NCI-H510A treated with DMSO at 0.1 percent for 48 hours (cell line): ENCODE measurements around the gene LRRC19.

Experiments used
- DNase-seq: peaks from one replicate; lab custom pipeline; 2025; lab: John Stamatoyannopoulos, UW

LRRC19 gene, protein sequence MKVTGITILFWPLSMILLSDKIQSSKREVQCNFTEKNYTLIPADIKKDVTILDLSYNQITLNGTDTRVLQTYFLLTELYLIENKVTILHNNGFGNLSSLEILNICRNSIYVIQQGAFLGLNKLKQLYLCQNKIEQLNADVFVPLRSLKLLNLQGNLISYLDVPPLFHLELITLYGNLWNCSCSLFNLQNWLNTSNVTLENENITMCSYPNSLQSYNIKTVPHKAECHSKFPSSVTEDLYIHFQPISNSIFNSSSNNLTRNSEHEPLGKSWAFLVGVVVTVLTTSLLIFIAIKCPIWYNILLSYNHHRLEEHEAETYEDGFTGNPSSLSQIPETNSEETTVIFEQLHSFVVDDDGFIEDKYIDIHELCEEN

DNA sequence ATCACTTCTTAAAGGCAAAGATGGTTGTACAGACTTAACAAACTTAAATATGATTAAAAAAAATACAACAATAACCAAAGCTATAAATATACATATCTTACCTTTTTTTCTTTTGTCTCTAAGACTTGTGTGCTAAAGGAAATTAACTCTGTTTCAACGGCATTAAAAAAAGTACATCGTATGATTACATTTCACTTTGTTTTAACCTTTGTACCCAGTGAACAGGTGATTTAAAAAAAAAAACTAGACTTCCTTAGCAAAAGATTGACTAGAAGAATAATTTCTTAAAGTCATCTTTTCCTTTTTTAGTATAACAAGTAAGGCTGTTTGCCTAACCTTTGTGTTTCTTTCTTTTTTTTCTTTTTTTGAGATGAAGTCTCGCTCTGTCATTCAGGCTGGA, at the start of gene LRRC19:
TSS of gene LRRC19 (minus strand) at position 182 of the 400 bp plus-strand sequence. CDS start 5,978 bp downstream, outside the sequence.
- DNase-seq: no peak

DNA sequence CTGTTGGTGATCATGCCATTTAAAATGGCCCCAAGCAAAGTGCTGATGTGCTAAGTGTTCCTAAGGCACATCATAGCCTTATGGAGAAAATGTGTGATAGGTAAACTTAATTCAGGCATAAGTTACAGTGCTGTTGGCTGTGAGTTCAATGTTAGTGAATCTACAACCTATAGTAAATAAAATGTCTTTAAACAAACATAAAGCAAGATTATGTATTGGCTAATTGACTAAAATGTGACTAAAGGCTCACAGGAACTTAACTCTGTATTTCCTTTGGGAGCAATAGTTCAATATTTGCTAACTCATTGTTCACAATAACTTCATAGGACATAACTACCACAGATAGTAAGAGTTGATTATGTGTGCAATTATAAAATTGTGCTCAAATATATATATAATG, 49.4 kb upstream of the LRRC19 start:
- DNase-seq: no peak

DNA sequence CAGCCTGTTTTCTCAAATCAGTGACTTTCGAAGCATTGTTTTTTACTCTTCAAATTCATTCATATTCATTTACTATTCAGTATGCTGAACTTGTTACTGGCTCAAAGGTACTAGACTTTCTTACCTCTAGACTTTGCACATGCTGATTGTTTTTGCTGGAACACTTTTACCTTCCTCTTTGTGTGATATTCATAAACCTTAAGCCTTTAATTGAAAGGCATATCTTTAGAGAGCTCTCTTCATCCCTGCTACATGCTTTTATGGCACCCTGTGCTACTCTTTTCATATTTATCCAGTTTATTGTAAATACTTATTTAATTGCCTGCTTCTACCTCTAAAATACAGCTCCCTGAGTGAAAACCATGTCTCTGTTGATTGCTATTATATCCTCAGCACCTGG, 48.7 kb upstream of the LRRC19 start:
- no peak for DNase-seq

DNA sequence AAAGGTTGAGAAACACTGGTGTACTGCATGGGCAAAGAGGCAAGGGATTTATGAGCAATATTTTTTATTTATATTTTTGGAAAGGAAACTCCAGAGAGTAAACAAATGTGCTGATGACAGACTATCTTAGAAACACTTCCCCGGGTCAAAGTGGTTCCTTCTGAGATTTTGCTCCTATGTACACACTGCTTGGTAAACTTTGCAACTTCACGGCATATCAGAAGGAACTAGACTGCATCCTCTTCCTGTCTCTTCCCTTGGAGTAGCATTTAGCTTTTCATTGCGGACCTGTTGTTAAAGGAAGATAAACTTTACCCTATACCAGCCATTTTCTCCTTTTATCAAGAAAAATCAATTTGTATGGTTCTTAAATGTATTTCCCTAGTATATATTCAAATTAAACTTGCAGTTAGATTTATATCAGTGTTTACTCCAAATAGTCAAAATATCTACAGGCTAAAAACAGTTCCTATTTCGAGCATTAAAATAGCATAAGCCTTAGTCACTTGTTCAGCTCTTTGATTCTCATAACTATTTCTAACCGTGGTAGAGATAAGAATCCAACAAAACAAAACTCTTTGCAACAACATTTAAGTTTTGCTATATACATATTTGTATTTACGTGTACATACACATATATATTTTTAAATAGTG, 48.0 kb upstream of the LRRC19 start:
- no peak for DNase-seq

DNA sequence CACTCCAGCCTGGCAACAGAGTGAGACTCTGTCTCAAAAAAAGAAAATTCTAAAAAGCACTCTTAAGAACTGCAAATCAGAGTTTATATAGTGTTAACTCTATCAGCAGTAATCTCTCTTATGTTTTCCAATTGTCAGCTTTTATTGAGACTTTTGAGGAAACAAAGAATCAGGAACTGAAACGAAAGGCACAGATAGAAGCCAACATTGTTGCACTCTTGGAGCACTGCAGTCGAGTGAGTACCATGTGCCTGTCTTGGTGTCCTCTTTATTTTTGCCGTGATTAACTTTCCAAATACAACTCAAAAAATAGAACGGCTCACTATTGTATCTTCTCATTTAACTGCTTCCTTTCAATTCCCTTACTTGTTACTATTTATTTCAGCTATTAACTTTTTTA, 41.7 kb upstream of the LRRC19 start:
- DNase-seq: no peak

DNA sequence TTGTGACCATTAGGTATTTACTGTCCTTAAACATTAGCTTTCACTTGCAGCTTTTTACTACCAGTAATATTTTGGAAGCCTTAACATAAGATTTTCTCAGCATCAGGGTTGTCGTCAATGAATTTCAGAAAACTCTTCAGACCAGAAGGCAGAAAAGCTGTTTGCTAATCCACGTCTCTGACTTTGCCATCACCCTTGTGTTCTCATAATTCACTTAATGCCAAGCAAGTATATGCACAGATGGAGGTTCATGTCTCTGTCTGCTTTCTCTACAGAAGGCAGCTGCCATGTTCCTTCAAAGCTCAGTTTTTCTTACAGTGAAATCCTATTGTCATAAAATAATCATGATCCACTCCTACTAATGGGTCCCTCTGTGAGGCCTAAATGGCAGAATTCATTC, 37.7 kb upstream of the LRRC19 start:
- no peak for DNase-seq

DNA sequence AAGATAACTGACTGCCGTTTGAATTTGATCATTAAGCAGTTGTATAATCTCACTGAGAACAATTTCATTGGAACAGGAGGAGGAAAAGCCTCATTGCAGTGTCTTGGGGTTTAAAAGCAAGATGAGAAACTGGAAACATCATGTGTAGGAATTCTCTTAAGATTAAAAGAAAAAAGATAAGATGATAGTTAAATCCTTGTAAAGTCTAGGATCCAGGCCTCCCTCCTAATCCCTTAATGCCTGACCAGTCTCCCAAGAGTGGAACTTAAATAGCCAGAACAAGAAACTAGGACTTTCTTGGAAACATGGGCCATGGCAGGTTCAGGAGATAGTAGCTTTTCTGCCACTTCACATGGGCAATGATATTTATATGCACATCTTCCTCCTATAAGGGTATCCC, 37.0 kb upstream of the LRRC19 start:
- no peak for DNase-seq

DNA sequence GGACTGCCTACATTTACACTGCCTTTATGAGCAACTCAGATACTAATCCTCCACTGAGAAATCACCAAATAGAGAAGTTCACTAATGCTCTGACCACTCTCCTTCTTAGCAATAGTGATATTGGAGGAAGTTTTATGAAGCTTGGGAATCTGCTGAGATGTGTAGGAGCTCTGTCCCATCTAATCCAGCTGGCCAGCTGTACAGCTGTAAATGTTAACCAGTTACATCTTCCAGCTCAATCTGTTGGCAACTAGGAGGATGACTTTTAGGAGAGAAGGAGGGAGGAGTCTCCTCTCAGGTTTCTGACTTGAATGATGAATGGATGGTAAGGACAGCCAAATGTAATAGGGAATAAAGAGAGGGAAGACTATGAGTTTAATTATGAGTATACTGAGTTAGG, 36.3 kb upstream of the LRRC19 start:
- DNase-seq: no peak

DNA sequence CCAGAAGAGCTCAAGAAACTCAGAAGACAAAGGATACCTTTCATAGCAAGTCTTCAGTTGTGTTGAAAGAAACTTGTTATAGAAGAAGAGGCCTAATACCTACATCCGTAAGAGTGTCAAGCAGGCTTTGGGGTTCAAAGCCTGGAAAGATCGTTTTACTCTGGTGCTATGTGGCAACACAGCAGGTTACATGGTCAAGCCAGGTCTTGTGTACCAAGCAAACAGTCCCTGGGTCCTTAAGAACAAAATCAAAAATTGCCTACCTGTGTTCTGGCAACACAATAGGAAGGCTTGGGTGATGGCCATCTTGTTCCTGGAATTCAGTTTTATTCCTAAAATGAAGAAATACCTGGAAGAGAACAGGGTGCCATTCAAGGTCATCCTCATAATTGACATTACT, 32.0 kb upstream of the LRRC19 start:
- no peak for DNase-seq

DNA sequence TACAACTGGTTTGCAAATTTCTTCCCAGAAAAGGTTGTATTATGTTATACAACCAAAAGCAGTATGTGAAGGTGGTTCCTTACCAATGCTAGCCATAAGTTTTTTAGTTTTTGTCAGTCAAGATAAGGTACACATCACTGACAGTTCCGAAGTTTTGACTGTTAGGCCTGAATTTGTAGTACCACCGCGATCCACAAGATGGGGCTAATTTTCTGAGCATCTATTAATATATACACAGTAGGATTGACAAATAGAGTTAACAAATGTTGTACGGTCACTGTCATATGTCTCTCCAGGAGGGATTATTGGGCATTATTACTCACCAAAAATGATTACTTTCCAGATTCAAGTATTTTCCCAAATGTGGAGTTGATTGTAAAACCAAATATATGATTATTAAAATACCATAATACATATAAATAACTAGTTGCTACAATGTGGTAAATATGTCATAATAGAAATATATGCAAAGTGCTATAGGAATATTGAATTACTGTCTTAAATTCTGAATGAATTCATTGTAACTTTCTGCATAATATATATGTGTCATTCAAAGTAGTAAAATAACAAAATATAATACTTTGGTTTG, 28.4 kb upstream of the LRRC19 start:
- peak; percentile 9 for DNase-seq

DNA sequence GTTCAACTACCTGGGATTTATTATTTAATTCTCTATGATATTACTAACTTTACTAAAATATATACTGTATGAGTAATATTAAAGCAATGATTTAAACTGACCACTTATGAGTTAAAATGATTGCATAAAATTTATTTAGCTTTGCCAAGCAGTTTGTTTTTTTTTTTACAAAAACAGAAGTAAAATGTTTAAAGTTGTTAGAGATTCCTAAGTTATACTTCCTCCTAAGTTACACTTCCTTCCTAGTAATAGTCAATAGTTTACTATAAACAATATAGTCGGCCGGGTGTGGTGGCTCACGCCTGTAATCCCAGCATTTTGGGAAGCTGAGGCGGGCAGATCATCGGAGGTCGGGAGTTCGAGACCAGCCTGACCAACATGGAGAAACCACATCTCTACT, 23.7 kb upstream of the LRRC19 start:
- DNase-seq: no peak

DNA sequence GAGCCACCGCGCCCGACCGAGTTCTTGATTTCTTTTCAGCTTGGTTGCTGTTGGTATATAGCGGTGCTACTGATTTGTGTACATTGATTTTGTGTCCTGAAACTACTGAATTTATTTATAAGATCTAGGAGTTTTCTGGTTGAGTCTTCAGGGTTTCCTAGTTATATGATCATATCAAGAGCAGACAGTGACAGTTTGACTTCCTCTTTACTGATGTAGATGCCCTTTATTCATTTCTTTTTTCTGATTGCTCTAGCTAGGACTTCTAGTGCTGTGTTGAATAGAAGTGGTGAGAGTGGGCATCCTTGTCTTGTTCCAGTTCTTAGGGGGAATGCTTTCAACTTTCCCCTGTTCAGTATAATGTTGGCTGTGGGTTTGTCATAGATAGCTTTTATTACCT, 17.4 kb upstream of the LRRC19 start:
- DNase-seq: no peak

DNA sequence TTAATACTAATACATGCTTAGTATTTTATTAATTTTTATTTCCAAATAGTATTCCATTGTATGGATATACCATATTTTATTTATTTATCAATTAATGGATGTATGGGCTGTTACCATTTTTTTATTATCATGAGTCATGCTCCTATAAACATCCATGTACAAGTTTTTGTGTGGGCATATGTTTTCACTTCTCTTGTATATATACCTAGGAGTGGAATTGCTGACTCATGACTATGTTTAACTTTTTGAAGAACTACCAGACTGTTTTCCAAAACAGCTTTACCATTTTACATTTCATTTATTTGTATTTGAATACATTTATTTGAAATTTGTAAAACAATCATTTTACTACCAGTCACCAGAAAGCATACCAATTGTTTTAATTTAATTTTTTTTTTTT, 14.1 kb upstream of the LRRC19 start:
- no peak for DNase-seq

DNA sequence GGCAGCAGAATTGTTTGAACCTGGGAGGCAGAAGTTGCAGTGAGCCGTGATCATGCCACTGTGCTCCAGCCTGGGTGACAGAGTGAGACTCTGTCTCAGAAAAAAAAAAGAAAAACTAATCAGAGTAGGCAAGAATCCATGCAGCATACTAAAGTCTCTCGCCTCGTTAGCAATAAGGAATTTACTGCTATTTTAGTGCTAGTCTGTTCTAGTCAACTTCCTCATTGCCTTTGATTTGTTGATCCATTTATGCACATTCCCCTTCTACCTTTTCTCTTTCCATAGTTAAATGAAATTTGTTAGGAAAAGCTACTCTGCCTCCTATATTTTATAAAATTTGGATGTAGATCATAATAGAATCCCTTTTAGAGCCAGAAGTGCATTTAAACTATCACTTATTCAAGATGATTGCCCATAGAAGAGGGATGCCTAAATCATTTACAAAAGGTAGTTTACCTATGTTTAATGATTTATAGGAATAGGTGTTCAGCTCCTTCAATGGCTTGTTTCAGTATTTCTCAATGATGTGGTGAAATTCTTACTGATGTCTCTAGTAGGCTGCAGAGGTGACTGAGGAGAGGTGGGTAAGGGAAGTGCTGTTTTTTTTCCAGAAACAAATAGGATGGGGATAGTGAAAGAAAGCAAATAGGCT, 1.9 kb downstream of the LRRC19 start:
- DNase-seq: no peak

DNA sequence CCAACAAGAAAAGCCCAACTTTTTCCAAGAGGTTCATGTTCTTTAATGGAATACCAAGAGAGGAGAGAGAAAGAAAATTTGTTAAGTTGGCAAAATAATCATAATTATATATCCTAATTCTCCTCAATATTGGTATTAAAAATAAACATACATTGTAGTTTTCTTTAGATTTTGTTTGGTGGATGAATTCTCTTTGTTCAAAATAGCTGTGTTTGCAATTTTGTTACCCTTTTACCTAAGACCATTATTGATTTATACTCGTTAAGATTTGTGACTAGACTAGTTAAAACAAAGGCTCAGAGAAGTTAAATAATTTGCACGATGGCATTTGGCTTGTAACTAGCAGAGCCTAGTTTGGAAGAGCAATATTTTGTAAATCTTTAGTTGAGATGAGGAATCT, 9.7 kb downstream of the LRRC19 start:
- no peak for DNase-seq

DNA sequence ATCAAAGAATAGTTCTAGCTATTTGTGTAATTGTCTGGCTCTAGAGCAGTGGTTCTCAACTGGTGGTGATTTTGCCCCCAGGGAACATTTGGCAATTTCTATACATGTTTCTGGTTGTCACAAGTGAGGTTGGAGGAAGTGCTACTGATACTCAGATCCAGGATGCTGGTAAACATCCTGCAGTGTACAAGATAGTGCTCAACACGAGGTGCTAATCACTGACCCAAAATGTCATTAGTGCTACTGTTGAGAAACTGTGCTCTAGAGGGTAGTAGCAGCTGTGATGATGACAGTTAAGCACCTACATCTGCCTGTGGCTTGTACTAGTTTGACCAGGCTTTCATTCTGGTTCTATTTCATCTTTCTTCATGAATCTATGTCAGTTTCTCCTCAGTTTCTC, 22.1 kb downstream of the LRRC19 start:
- DNase-seq: no peak

DNA sequence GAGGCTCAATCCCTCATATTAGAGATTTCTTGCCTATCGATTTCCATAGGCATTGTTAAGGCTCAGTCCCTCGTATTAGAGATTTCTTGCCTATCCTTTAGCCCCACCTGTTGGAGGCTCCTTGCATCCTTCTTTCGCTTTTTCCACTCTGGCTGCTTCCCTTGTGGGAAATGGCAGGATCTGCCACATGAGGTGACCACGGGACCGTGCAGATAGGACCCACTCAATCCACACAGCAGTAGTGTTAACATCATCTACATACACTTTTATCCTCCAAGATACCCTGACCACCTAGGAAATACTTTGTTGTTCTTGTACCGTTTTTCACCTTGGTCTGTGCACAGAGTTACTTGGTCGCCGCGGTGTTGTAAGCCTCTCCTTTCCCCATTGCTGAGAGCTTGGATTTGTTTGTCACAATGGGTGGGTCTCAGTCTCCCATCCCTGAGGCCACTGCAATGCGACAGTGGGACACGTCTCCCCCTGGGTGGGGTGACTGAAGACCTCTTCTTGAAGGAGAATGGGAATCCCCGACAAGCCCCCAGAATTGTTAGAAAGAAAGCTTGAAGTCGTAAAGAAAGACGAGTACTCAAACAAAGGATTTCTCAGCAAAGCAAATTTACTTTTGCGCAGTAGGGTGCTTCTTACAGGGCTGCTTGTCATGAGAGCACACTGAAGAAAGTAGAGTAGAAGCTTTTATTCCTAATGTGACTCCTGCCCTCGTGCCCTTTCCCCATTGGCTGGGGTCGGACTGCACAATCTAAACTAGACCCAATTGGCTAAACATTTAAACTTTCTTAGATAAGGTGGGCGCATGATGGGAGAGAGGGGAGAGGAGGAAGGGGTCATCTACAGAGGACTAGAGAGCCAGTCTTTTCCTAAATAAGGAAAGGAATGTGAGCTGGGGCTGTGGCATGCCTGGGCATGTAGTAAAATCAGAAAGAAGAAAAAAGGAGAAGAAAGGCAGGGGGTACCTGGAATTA, 29.5 kb downstream of the LRRC19 start:
- DNase-seq: no peak

DNA sequence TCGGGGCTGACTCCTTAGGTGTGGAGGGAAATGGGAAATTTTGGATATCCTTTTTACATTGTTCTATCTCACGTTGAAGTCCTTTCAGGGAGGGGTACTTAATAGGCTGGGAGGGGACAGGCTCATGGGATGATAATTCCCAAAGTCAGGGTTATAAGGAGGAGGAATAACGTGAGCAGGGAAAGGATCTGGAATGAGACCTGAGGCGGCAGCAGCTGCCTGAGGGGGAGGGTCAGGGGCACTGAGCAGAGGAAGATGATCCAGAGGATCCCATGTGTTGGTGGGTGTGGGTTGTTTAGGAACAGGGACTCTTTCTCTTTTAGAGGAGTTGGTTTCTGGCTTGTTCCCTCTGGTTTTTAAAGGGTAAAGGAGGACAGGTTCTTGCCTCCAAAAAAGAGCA, 30.5 kb downstream of the LRRC19 start:
- no peak for DNase-seq

DNA sequence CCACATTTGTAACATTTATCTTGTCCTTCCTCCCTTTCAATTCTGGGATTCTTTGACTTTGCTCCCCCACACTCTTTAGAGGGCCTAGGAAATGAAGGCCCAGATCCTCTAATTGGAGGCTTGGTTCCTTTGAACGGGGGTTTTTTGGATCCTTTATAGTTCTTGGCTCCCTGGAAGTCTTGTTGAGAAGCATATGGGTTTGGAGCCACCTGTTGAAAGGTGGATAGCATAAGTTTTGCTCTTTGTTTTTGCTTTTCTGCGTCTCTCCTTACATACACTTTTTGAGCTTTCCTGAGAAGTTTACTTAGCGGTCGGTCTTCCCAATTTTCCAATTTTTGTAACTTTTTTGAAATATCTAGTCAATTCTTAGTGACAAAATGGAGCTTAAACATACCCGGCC, 31.5 kb downstream of the LRRC19 start:
- no peak for DNase-seq

DNA sequence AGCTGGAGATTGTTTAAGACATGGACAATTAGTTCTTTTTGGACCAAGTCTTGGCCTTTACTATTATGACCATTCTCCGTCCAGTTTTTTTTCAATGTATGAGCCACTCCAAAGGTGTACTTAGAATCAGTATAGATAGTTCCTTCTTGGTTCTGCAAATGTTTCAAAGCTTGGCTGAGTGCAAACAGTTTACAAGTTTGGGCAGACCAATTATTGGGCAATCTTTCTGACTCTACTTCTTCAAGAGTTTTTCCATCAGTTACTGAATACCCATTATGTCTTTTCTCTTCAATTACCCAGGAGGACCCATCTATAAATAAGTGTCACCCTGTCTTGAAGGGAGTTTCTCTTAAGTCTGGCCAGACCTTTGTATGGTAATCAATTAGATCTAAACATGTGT, 33.8 kb downstream of the LRRC19 start:
- DNase-seq: no peak

DNA sequence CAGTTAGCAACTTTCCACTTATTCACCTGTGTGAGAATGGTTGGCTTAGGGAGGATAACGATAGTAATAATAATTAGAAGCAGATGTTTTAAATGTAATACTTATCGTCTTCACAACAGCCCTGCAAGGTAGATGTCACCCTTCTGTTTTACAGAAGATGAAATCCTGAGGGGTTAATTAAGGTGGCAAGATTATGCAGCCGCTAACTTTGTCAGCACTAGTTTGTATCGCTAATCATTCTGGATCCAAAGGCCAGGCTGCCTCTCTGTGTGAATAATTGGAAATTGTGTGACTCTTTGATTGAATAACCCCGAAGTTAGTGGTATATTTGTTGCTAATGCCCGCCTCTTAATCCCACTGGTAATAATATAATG, 48.6 kb downstream of the LRRC19 start:
- DNase-seq: no peak
